NB4 (cell line): Measurements from ENCODE around the gene CYTH3.

Experiments
- CTCF ChIP-seq: IDR thresholded peaks from one replicate; pipeline ENCODE4 v1.5.1; 2012; ENCODE audit warnings: low read depth, low read length
- MAX ChIP-seq: IDR thresholded peaks from 2 replicates; pipeline ENCODE4 v1.6.1; 2011; ENCODE audit warnings: low read depth, low read length
- MYC ChIP-seq: IDR thresholded peaks from 2 replicates; pipeline ENCODE4 v1.6.1; 2011; ENCODE audit warnings: low read depth, low read length
- POLR2A ChIP-seq: IDR thresholded peaks from 2 replicates; pipeline ENCODE4 v1.6.1; 2011; ENCODE audit warnings: mild to moderate bottlenecking; ENCODE audit not compliant: insufficient read length; ENCODE audit errors: extremely low read depth

GRCh38 chr7:6181136-6181535 lies 91.3 kb downstream of the CYTH3 start:
- TF ChIP-seq CTCF (no peak), MAX (no peak), POLR2A (no peak), MYC (no peak)
